K562 (cell line): ENCODE results near the gene PAX8. TPM values are rescaled to one million over a fixed set of nuclear protein-coding genes. Genes with fewer than 3 reads are reported as not detected.

Source experiments
- ELF4 ChIP-seq: fragments of 450-650 bp; formaldehyde crosslinking; IDR thresholded peaks from 2 replicates; pipeline ENCODE4 v1.4.0; 2022; ENCODE audit warnings: missing genetic modification characterization
- FOXA3 ChIP-seq, 2 experiments: fragments of 450-650 bp in 1 of 2; sonication (generic) in 1 of 2; formaldehyde crosslinking; IDR thresholded peaks in 1 of 2; conservative IDR thresholded peaks in 1 of 2; 2 replicates each; pipeline versions ENCODE4 v1.4.0 to v1.8.0; 2020 to 2022; ENCODE audit warnings: mild to moderate bottlenecking in 2 of 2, missing genetic modification reagents in 1 of 2
- HMGN3 ChIP-seq: IDR thresholded peaks from 2 replicates; pipeline ENCODE4 v1.6.1; 2011; ENCODE audit warnings: borderline replicate concordance, low read depth, mild to moderate bottlenecking, mixed read lengths, low read length; ENCODE audit not compliant: insufficient read length; ENCODE audit errors: extremely low read depth
- MTA2 ChIP-seq: fragments of 450-650 bp; IDR thresholded peaks from 2 replicates; pipeline ENCODE4 v1.6.1; 2016; ENCODE audit warnings: low read depth
- NCOA2 ChIP-seq, 2 experiments: fragments of 450-650 bp; IDR thresholded peaks; 2 replicates each; pipeline ENCODE4 v1.6.1; 2018; ENCODE audit warnings: mild to moderate bottlenecking in 2 of 2, moderate library complexity in 1 of 2; ENCODE audit not compliant: partially characterized antibody in 2 of 2
- PCBP2 ChIP-seq: fragments of 200-400 bp; formaldehyde crosslinking; IDR thresholded peaks from 2 replicates; pipeline ENCODE4 v1.6.1; 2018; ENCODE audit warnings: low read length, low read depth, mild to moderate bottlenecking, moderate library complexity; ENCODE audit not compliant: poor library complexity, severe bottlenecking
- TAF1 ChIP-seq: IDR thresholded peaks from 2 replicates; pipeline ENCODE4 v1.6.1; 2011; ENCODE audit warnings: mild to moderate bottlenecking, low read length, moderate library complexity; ENCODE audit not compliant: insufficient read depth, control insufficient read depth, severe bottlenecking; ENCODE audit errors: extremely low read depth
- ZNF134 ChIP-seq: fragments of 250-450 bp; sonication (Bioruptor Pico); conservative IDR thresholded peaks from 2 replicates; pipeline ENCODE4 v1.4.0; 2020
- polyA plus RNA-seq, 8 experiments: library from polyadenylated mRNA; depleted of rRNA in 4 of 8; stranded (reverse) in 5 of 8; unstranded in 3 of 8; fragments of >200 nt; fragmentation: Nextera tagmentation in 2 of 8; fragmentation: Illumina TruSeq in 1 of 8; extraction: Ambion mirVana in 2 of 8; extraction: Trizol in 1 of 8; gene quantifications; 2 replicates each; pipeline versions ENCODE4 v1.2.1 to v1.2.3, GENCODE V29; 2011 to 2014; ENCODE audit warnings: inconsistent platforms in 1 of 8, missing spikeins in 1 of 8
- total RNA-seq, 7 experiments: library from RNA; depleted of rRNA in 6 of 7; stranded (reverse); fragments of >200 nt in 6 of 7; fragmentation: Illumina TruSeq in 2 of 7; extraction: Trizol in 2 of 7; gene quantifications; 2 replicates each; pipeline versions ENCODE4 v1.2.1 to v1.2.3, GENCODE V29; 2011 to 2021; ENCODE audit warnings: low replicate concordance in 1 of 7
- TF ChIP-seq, protein P1 (sequence below): fragments of 200-800 bp; sonication (Bioruptor generic); IDR thresholded peaks from 2 replicates; pipeline ENCODE4 v1.6.1; 2016; ENCODE audit warnings: missing genetic modification characterization, missing compliant biosample characterization
- TF ChIP-seq, protein P2 (sequence below): sonication (generic); formaldehyde crosslinking; IDR thresholded peaks from 2 replicates; pipeline ENCODE4 v1.8.0; 2022; ENCODE audit warnings: missing genetic modification reagents, mild to moderate bottlenecking, moderate library complexity, borderline replicate concordance
- TF ChIP-seq, protein P3 (sequence below), 3 experiments: IDR thresholded peaks in 2 of 3; conservative IDR thresholded peaks in 1 of 3; 2 replicates each; pipeline ENCODE4 v1.5.1; 2011 to 2012; ENCODE audit warnings: low read length in 3 of 3, mild to moderate bottlenecking in 3 of 3, control low read depth in 2 of 3, improper control_type of control experiment in 1 of 3, inconsistent platforms in 1 of 3, low read depth in 1 of 3, mixed read lengths in 1 of 3, moderate library complexity in 1 of 3; ENCODE audit not compliant: insufficient read depth in 2 of 3

PAX8 gene
- total and polyA plus RNA-seq, 9 of the 15 experiments (the other 6 are each of a cell fraction or from before 2014, with no cell fraction given), result 0.13 to 2.1 (median 0.51) TPM

DNA sequence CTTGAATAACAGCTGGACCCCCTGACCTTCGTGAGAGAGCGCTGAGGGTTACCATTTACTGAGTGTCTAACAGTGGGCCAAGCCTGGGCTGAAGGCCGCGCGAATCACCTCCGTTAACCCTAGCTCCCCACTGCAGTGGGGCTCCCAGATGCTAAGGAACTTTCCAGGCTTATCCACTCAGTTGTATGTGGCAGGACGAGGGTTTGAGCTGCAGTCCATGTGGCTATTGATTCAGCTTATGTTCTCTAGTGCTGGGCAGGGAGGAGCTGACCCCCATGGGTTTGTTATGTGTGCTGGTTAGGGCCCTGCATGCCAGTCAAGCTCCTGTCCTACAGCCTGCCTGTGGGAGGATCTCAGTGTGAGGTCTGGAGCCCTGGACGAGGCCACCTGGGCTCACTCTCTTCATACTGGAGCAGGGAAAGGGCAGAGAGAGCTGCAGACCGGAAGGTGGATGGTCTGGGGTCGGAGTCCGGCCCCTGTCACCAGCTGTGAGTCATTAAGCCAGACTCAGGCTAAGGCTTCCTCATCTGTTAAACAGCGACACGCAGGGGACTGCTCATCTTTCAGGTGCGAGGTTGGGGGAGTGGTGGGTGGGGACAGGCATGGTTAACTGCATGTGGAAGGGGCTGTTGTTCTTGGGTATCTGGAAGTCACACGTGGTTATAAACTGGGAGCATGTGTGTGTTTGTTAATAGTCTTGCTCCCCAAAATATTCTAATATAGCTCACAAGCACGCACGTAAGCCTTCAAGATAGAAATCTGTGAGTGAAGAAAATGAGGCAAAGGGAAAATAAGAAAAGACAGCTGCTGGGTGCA is 98.4 kb downstream of the PAX8 start (continued):
- TF ChIP-seq, protein P1, sequence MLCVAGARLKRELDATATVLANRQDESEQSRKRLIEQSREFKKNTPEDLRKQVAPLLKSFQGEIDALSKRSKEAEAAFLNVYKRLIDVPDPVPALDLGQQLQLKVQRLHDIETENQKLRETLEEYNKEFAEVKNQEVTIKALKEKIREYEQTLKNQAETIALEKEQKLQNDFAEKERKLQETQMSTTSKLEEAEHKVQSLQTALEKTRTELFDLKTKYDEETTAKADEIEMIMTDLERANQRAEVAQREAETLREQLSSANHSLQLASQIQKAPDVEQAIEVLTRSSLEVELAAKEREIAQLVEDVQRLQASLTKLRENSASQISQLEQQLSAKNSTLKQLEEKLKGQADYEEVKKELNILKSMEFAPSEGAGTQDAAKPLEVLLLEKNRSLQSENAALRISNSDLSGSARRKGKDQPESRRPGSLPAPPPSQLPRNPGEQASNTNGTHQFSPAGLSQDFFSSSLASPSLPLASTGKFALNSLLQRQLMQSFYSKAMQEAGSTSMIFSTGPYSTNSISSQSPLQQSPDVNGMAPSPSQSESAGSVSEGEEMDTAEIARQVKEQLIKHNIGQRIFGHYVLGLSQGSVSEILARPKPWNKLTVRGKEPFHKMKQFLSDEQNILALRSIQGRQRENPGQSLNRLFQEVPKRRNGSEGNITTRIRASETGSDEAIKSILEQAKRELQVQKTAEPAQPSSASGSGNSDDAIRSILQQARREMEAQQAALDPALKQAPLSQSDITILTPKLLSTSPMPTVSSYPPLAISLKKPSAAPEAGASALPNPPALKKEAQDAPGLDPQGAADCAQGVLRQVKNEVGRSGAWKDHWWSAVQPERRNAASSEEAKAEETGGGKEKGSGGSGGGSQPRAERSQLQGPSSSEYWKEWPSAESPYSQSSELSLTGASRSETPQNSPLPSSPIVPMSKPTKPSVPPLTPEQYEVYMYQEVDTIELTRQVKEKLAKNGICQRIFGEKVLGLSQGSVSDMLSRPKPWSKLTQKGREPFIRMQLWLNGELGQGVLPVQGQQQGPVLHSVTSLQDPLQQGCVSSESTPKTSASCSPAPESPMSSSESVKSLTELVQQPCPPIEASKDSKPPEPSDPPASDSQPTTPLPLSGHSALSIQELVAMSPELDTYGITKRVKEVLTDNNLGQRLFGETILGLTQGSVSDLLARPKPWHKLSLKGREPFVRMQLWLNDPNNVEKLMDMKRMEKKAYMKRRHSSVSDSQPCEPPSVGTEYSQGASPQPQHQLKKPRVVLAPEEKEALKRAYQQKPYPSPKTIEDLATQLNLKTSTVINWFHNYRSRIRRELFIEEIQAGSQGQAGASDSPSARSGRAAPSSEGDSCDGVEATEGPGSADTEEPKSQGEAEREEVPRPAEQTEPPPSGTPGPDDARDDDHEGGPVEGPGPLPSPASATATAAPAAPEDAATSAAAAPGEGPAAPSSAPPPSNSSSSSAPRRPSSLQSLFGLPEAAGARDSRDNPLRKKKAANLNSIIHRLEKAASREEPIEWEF (CRISPR knock-in tag), result no peak
- no peak for TF ChIP-seq HMGN3
- TF ChIP-seq, protein P2, sequence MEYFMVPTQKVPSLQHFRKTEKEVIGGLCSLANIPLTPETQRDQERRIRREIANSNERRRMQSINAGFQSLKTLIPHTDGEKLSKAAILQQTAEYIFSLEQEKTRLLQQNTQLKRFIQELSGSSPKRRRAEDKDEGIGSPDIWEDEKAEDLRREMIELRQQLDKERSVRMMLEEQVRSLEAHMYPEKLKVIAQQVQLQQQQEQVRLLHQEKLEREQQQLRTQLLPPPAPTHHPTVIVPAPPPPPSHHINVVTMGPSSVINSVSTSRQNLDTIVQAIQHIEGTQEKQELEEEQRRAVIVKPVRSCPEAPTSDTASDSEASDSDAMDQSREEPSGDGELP, result peak; percentile 39; the same call in 1 of the 2 replicates
- no peak for TF ChIP-seq ZNF134
- TF ChIP-seq ELF4 (CRISPR knock-in tag), result no peak
- TF ChIP-seq FOXA3 (CRISPR knock-in tag; conservative IDR thresholded peaks at IDR 0.05 in 1 of 2, IDR thresholded peaks at IDR 0.05 in 1 of 2), result no peak
- TF ChIP-seq MTA2, result no peak
- TF ChIP-seq PCBP2, result no peak
- no peak for TF ChIP-seq TAF1
- TF ChIP-seq, protein P3, sequence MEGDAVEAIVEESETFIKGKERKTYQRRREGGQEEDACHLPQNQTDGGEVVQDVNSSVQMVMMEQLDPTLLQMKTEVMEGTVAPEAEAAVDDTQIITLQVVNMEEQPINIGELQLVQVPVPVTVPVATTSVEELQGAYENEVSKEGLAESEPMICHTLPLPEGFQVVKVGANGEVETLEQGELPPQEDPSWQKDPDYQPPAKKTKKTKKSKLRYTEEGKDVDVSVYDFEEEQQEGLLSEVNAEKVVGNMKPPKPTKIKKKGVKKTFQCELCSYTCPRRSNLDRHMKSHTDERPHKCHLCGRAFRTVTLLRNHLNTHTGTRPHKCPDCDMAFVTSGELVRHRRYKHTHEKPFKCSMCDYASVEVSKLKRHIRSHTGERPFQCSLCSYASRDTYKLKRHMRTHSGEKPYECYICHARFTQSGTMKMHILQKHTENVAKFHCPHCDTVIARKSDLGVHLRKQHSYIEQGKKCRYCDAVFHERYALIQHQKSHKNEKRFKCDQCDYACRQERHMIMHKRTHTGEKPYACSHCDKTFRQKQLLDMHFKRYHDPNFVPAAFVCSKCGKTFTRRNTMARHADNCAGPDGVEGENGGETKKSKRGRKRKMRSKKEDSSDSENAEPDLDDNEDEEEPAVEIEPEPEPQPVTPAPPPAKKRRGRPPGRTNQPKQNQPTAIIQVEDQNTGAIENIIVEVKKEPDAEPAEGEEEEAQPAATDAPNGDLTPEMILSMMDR (IDR thresholded peaks at IDR 0.05 in 2 of 3, conservative IDR thresholded peaks at IDR 0.05 in 1 of 3; ENCODE audit: insufficient read depth in 2 of 3, low read depth in 1 of 3, low read length in 3 of 3), result peak in 1 of 3 experiments; percentile 10; a peak in 1 of 6 replicates
- no peak for TF ChIP-seq NCOA2 (IDR thresholded peaks at IDR 0.05; ENCODE audit: partially characterized antibody in 2 of 2)
